Measurements from ENCODE around the gene EML6.

DNA sequence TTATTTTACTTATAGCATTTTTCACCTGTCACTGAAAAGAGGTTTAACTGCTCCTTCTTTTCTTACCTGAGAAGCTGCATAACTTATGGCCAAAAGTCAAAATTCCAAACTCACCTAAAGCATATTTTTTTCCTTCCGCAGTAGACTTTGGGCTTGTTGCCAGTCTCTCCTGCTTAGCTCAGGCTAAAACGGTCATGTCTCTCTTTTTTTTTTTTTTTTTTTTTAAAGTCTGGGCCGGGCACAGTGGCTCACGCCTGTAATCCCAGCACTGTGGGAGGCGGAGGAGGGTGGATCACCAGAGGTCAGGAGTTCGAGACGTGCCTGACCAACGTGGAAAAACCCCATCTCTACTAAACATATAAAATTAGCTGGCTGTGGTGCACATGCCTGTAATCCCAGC is 213.3 kb downstream of the EML6 start:
- TF ChIP-seq, protein P1, sequence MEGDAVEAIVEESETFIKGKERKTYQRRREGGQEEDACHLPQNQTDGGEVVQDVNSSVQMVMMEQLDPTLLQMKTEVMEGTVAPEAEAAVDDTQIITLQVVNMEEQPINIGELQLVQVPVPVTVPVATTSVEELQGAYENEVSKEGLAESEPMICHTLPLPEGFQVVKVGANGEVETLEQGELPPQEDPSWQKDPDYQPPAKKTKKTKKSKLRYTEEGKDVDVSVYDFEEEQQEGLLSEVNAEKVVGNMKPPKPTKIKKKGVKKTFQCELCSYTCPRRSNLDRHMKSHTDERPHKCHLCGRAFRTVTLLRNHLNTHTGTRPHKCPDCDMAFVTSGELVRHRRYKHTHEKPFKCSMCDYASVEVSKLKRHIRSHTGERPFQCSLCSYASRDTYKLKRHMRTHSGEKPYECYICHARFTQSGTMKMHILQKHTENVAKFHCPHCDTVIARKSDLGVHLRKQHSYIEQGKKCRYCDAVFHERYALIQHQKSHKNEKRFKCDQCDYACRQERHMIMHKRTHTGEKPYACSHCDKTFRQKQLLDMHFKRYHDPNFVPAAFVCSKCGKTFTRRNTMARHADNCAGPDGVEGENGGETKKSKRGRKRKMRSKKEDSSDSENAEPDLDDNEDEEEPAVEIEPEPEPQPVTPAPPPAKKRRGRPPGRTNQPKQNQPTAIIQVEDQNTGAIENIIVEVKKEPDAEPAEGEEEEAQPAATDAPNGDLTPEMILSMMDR (IDR thresholded peaks at IDR 0.05): no peak
- TF ChIP-seq EP300 (IDR thresholded peaks at IDR 0.05; ENCODE audit: borderline replicate concordance in 1 of 2, low read depth in 1 of 2, low read length in 1 of 2) (no peak), CHD2 (IDR thresholded peaks at IDR 0.05; ENCODE audit: low read length, partially characterized antibody) (no peak), POLR2AphosphoS5 (IDR thresholded peaks at IDR 0.05; ENCODE audit: low read depth, low read length) (no peak), SMC3 (IDR thresholded peaks at IDR 0.05; ENCODE audit: low read depth, low read length) (no peak), RXRA (IDR thresholded peaks at IDR 0.05; ENCODE audit: borderline replicate concordance, low read depth) (no peak), RFX5 (IDR thresholded peaks at IDR 0.05; ENCODE audit: low read length) (no peak), SIN3A (IDR thresholded peaks at IDR 0.05; ENCODE audit: borderline replicate concordance, low read depth, low read length) (no peak), RCOR1 (IDR thresholded peaks at IDR 0.05; ENCODE audit: low read length) (no peak), MEF2A (IDR thresholded peaks at IDR 0.05; ENCODE audit: borderline replicate concordance, low read depth) (no peak), TAF1 (IDR thresholded peaks at IDR 0.05; ENCODE audit: borderline replicate concordance, low read depth, low read length) (no peak)
- TF ChIP-seq, protein P2, sequence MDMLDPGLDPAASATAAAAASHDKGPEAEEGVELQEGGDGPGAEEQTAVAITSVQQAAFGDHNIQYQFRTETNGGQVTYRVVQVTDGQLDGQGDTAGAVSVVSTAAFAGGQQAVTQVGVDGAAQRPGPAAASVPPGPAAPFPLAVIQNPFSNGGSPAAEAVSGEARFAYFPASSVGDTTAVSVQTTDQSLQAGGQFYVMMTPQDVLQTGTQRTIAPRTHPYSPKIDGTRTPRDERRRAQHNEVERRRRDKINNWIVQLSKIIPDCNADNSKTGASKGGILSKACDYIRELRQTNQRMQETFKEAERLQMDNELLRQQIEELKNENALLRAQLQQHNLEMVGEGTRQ (IDR thresholded peaks at IDR 0.05; ENCODE audit: borderline replicate concordance, low read depth, low read length): no peak

Data from SK-N-SH (cell line).